GM19351 (cell line): Measurements from ENCODE around the gene COL6A3.
"Not testable (repeated sequence)": the region's sequence is repeated elsewhere in the genome, so short reads cannot be mapped to it uniquely, and the experiment has no call there.

Experiments
- ATAC-seq: cut with Tn5 transposase; IDR thresholded peaks from one replicate; pipeline ENCODE4 v1.9.1; 2021; ENCODE audit warnings: mild to moderate bottlenecking, moderate library complexity; ENCODE audit not compliant: unreplicated experiment

The COL6A3 gene

DNA sequence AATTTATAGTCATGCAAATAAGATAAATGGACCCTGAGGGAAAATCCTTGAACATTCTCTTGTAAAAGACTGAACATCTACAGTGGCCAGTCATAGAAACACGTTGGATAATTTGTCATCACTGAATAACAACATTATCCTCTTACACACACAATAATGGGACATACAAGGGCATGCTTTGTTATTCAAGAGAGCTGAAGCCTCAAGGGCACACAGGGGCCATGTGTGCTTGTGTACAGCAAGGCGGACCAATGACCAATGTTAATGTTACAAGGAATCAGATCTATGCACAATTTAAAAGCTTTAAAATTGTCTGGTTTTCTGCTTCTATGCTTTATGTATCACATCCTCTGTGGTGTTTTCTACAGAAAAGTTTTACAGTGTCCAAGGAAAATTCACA lies 23.7 kb downstream of the COL6A3 start:
- no peak for ATAC-seq

GRCh38 chr2:237389831-237390230 lies 24.1 kb downstream of the COL6A3 start:
- ATAC-seq = no peak

DNA sequence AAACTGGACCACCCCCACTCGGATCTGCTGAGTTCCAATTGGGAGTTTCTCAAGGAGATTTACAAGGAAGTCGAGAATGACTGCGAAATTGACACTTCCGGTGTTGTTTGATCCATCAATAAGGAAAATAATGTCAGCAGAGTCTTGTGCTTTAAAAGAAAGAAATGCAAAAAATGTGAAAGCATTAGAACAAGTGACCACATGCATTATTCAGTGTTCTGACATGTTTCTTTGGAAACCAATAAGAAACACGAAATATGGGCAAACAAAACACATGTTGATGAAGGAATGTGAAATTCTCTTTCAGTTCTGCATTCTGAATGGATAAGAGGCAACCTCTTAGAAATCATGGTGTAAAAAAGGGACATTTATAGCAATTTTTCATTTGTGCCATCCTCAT lies 25.9 kb downstream of the COL6A3 start:
- ATAC-seq = no peak

- ATAC-seq = no peak
These were observed 29.3 kb downstream of the COL6A3 start for GRCh38 chr2:237384672-237385020.

GRCh38 chr2:237383991-237384671 lies 29.8 kb downstream of the COL6A3 start:
- ATAC-seq = no peak

GRCh38 chr2:237380768-237381167 lies 33.2 kb downstream of the COL6A3 start:
- ATAC-seq = no peak

- no peak for ATAC-seq
These were observed 34.3 kb downstream of the COL6A3 start for GRCh38 chr2:237379636-237380035.

DNA sequence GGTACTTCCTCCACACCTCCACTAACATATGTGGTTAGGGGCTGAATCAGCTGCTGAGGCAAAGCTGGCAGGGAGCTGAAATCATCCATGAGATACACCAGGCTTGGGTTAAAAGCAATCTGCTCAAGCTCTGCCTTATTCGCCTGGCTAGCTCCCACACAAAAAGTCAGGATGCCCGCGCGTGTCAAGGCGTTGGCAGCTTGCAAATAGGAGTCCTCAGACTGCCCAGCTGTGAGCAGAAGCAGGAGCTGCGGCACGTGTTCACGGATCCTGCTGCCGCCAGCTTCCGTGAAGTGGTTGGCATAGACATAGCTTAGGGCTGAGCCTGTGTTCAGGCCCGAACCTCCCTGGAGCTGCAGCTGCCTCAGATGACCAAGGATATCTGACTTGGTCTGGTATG lies 35.3 kb downstream of the COL6A3 start:
- no peak for ATAC-seq

DNA sequence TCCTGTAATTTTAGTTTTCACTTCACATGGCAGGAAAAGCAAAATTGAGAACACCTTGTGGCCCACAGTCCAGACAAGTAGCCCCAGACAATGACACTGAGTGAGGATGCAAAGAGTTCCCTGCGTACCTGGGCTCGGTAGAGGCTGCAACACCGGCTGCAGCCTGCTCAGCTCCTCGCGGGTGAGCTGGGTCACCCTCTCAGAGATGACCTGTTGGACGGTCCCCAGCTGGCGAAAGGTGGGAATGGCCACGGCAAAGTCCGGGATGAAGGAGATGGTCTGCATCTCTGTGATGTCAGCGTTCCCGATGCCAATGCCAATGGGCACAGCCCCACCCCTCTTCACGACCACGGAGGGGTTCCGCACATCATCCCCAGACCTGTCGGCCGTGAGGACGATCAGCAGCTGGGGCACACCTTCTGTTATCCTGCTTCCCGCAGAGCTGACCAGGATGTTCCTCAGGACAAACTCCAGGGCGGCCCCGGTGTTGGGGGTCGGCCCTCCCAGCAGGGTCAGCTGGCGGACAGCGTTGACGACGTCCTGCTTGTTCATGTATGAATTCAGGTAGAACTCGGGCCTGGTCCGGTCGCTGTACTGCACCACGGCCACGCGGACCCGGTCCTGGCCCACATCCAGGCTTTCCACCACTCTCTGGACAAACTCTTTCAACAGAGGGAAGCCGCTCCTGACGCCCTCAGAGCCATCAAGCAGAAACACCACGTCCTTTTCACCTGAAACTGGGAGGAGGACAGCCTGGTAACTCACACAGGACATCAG lies 39.5 kb downstream of the COL6A3 start:
- no peak for ATAC-seq

GRCh38 chr2:237371856-237372255 lies 42.1 kb downstream of the COL6A3 start:
- no peak for ATAC-seq

DNA sequence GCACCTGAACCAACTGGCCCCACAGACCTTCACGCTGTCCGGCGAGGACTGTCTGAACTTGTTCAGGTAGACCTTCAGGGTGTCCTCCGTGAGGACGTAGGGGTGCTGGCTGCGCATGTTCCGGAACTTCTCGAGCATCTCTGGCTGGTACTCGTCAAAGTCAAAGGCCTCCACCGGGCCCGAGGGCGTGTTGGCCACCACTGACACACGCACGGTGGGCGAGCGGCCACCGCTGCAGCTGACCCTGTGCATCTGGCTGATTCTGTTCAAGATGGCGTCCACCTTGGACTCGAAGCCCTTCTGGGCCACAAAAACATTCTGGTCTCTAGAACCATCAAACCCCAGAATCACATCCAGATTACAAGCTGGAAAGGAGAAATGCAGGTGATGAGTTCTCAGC lies 48.3 kb downstream of the COL6A3 start:
- no peak for ATAC-seq

DNA sequence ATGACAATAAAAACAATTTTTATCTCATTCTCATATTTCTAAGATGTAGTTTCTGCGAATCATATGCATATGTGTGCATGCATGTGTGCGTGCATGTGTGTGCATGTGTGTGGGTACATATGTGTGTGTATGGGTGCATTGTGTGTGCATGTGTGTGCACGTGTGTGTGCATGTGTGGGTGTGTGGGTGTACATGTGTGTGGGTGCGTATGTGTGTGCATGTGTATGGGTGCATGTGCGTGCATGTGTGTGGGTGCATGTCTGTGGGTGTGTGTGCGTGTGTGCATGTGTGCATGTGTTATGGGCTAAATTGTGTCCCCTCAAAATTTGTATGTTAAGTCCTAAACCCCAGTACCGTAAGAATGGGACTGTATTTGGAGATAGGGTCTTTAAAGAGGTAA lies 49.3 kb downstream of the COL6A3 start:
- ATAC-seq = no peak

DNA sequence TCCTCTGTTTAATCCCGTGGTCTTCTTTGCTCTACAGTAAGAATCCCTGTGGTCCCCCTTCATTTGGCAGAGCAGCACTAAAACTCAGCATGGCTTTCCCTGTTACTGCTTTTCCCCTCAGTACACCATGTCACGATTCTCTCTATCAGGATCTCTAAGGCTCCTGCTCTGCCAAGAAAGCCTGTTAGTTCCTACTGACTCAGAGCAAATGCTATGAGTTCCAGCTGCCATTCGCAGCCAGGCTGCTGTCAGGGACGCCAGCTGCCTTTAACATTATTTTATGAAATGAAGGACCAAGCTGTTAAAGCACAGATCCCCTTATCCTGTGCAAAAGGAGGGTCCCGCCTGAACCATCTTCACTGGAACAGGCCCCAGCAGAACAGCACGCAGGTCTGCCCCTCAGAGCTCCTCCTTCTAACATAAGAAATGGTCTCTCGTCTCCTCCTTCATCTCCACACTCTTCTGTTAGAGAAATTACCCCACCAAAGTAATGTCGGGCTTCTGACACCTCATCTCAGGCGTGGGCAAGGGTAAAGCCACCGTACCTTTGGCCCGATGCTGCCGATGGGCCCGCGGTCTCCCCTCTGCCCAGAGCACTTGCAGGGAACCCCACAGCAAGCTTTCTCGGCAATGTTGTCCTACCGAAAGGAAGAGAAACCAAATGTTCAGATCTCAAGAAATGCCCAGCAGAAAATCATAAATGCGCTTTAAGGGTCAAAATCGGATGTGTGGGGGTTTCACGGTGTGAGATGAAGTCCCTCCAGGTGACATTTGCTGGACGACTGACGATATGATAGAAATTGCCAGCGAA lies 52.6 kb downstream of the COL6A3 start:
- ATAC-seq = no peak

- no peak for ATAC-seq
These were observed 53.8 kb downstream of the COL6A3 start for GRCh38 chr2:237359894-237360780.

DNA sequence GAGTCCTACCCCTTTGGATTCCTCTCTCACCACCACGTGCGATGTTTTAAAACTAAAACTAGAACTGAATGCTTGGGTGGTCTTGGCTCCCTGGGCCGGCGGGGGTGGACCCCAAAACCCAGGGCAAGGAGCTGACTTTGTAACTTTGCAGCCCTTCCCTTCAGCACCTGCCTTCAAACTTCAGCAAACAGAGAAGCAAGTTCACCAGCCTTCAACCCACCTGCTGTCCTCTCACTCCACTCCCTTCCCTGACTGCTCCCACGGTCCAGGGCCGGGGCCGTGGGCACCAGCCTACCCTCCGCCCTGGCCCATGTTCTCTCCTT lies 54.5 kb downstream of the COL6A3 start:
- ATAC-seq = no peak

- no peak for ATAC-seq
These were observed 55.0 kb downstream of the COL6A3 start for GRCh38 chr2:237358721-237359517.

DNA sequence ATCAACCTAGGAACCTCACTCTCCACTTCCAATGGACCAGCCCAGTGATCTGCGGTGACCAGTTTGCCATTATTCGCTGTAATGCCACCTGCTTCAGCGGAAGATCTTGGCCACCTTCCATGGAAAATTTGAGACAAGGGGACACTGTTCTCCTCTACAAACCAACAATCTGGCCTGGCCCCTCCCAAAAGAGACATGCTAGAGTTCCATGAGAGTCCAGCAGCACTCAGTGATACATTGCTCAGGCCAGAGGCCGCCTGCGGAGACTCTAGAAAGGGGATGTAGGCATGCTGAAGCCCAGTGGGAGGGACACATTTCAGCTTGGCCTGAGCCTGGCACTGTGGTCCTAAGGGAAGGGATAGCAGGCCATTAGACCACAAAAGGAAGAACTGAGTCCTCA lies 58.3 kb downstream of the COL6A3 start:
- no peak for ATAC-seq

DNA sequence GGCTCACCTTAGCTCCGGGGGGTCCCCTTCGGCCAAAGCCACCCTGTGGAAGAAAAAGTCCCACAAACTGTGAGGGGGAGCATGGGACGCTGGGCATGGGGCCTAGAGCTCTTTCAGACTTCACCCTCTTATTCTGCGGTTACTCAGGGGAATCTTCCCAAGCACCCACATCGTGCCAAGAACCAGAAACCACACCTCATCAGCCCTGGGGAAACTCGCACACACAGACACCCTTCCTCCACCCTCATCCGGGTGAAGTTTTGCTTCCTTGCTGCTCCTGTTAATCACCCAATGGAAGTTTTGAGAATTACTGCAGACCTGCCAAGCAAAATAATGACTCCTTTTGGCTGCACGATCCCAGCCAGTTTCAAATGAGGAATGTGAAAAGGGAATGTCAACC lies 59.1 kb downstream of the COL6A3 start:
- ATAC-seq = no peak

DNA sequence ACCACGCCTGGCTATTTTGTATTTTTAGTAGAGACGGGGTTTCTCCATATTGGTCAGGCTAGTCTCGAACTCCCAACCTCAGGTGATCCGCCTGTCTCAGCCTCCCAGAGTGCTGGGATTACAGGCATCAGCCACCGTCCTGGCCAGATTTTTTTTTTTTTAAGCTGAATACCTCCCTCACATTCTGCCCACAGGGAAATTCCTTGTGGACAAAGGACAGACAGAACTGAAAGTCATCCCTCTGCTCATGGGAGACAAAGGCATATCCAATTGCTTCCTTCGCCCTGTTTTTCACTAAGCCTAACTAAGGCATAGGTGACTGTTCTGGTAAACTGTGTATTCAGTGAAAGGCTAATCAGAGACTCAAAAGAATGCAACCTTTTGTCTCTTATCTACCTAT lies 59.8 kb downstream of the COL6A3 start:
- not testable (repeated sequence) for ATAC-seq

DNA sequence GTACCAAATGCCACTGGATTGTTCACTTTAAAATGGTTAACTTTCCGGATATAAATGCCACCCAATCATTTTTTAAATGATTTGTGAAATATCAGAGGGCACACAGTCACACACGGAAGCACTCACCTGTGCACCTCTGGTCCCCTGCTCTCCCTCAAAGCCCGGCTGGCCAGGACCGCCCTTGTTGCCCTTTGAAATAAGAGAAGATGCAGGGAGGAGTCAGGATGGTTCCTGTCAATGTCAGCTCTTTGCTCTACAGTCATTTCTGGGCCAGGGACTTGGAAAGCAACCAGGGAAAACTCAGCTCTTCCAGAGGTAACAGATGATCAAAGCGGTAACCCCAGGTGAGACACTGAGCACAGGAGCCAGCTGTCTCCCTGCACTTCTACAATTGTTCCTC lies 60.7 kb downstream of the COL6A3 start:
- no peak for ATAC-seq
